K562 (cell line): ENCODE results near the gene OR2L13. TPM values are rescaled to one million over a fixed set of nuclear protein-coding genes. Genes with fewer than 3 reads are reported as not detected.

Experiments
- ATAC-seq: fragments of 200-7000 bp; cut with Tn5 transposase; 3 replicates; pipeline ENCODE4 v1.9.1; 2020; ENCODE audit warnings: moderate library complexity
- BruUV-seq: library from RNA; stranded (reverse); fragments of 400-500 nt; replicated peaks from 2 replicates; lab custom pipeline; 2021; lab: Mats Ljungman, UMichigan
- CTCF ChIA-PET: fragments of 300-600 bp; formaldehyde crosslinking; extraction: SDS; loops from one replicate; lab custom pipeline; 2021; ENCODE audit warnings: low intra/inter-chr PET ratio; lab: Yijun Ruan, JAX
- POLR2A ChIA-PET: fragments of 300-600, 350-650 bp; sonication (Branson Sonifier 250); formaldehyde crosslinking; extraction: SDS; loops from one replicate; lab custom pipeline; 2021; ENCODE audit warnings: antibody characterized with exemption, inconsistent platforms; lab: Yijun Ruan, JAX
- DNase-seq, 4 experiments: peaks; one replicate each; pipeline versions ENCODE4 v3.0.0 to v3.0.0-alpha.2; 2011 to 2018; ENCODE audit warnings: low spot score in 3 of 4, mixed read lengths in 3 of 4; ENCODE audit errors: extremely low read depth in 1 of 4
- FAIRE-seq: peaks from 2 replicates; lab custom pipeline; 2011; peaks lifted over from hg19 to GRCh38; lab: Jason Lieb, UNC
- H2AFZ ChIP-seq: 2 replicates; pipeline ENCODE4 v1.6.0; 2011; ENCODE audit warnings: low read depth, low read length, control low read depth, inconsistent platforms
- H3K27ac ChIP-seq: fragments of 200-600 bp; 3 replicates; pipeline ENCODE4 v1.8.0; 2011; ENCODE audit warnings: low read depth, mild to moderate bottlenecking, control low read depth, inconsistent platforms, low read length, moderate library complexity, mixed read lengths; ENCODE audit errors: extremely low read depth
- H3K27me3 ChIP-seq, 2 experiments: fragments of 300-600 bp in 1 of 2; 2 replicates in 1 of 2; 3 replicates in 1 of 2; pipeline versions ENCODE4 v1.6.0 to v1.8.0; 2011; ENCODE audit warnings: inconsistent platforms in 2 of 2, low read length in 2 of 2, mild to moderate bottlenecking in 1 of 2, mixed read lengths in 1 of 2, moderate library complexity in 1 of 2; ENCODE audit not compliant: control insufficient read depth in 2 of 2, insufficient read depth in 2 of 2
- H3K36me3 ChIP-seq: fragments of 300-600 bp; 3 replicates; pipeline ENCODE4 v1.8.0; 2011; ENCODE audit warnings: mild to moderate bottlenecking, low read length, inconsistent platforms; ENCODE audit not compliant: control insufficient read depth, insufficient read depth
- H3K4me1 ChIP-seq, 2 experiments: fragments of 200-600 bp in 1 of 2; replicated peaks in 1 of 2; 2 replicates in 1 of 2; 3 replicates in 1 of 2; pipeline versions ENCODE4 v1.5.1 to v1.8.0; 2011; ENCODE audit warnings: inconsistent platforms in 2 of 2, low read length in 2 of 2, mild to moderate bottlenecking in 1 of 2, mixed read lengths in 1 of 2, moderate library complexity in 1 of 2; ENCODE audit not compliant: control insufficient read depth in 2 of 2, insufficient read depth in 2 of 2
- H3K4me2 ChIP-seq: 2 replicates; pipeline ENCODE4 v1.6.1; 2011; ENCODE audit warnings: low read length, control low read depth, inconsistent platforms, mixed read lengths; ENCODE audit not compliant: insufficient read depth
- H3K4me3 ChIP-seq: fragments of 200-600 bp; sonication (generic), shearing (Covaris generic); 2 replicates; pipeline ENCODE4 v1.5.1; 2016; ENCODE audit warnings: control low read depth, inconsistent platforms
- H3K79me2 ChIP-seq: fragments of 200-600 bp; 3 replicates; pipeline ENCODE4 v1.8.0; 2011; ENCODE audit warnings: low read length, inconsistent platforms; ENCODE audit not compliant: control insufficient read depth, insufficient read depth
- H3K9ac ChIP-seq, 2 experiments: 2 replicates each; pipeline versions ENCODE4 v1.6.0 to v1.6.1; 2011; ENCODE audit warnings: low read depth in 2 of 2, low read length in 2 of 2, control low read depth in 1 of 2, inconsistent platforms in 1 of 2, mild to moderate bottlenecking in 1 of 2, mixed read lengths in 1 of 2; ENCODE audit not compliant: insufficient read depth in 1 of 2
- H3K9me1 ChIP-seq: one replicate; pipeline ENCODE4 v1.6.0; 2011; ENCODE audit warnings: inconsistent platforms, mild to moderate bottlenecking, low read length, moderate library complexity; ENCODE audit not compliant: control insufficient read depth, insufficient read depth
- H3K9me3 ChIP-seq: replicated peaks from 2 replicates; pipeline ENCODE4 v1.5.1; 2011; ENCODE audit warnings: low read depth, low read length, inconsistent platforms; ENCODE audit not compliant: control insufficient read depth, insufficient read depth
- H4K20me1 ChIP-seq: replicated peaks from 2 replicates; pipeline ENCODE4 v1.6.1; 2011; ENCODE audit warnings: low read length, inconsistent platforms, mixed read lengths; ENCODE audit not compliant: control insufficient read depth, insufficient read depth
- BRD9 ChIP-seq: fragments of 450-650 bp; IDR thresholded peaks from 2 replicates; pipeline ENCODE4 v1.6.1; 2018; ENCODE audit warnings: low read depth; ENCODE audit not compliant: partially characterized antibody
- CC2D1A ChIP-seq: fragments of 450-650 bp; IDR thresholded peaks from 2 replicates; pipeline ENCODE4 v1.6.1; 2017; ENCODE audit warnings: mild to moderate bottlenecking
- EGR1 ChIP-seq: fragments of 450-650 bp; conservative IDR thresholded peaks from 2 replicates; pipeline ENCODE4 v1.6.1; 2017; ENCODE audit warnings: mild to moderate bottlenecking
- ERF ChIP-seq: fragments of 450-650 bp; formaldehyde crosslinking; IDR thresholded peaks from 2 replicates; pipeline ENCODE4 v1.4.0; 2020; ENCODE audit warnings: mild to moderate bottlenecking, mixed read lengths
- HDAC1 ChIP-seq, 2 experiments: fragments of 450-650 bp; IDR thresholded peaks; 2 replicates each; pipeline ENCODE4 v1.6.1; 2016 to 2017; ENCODE audit warnings: inconsistent platforms in 1 of 2, mild to moderate bottlenecking in 1 of 2, moderate library complexity in 1 of 2
- HDAC3 ChIP-seq: fragments of 450-650 bp; IDR thresholded peaks from 2 replicates; pipeline ENCODE4 v1.6.1; 2018; ENCODE audit warnings: borderline replicate concordance, mild to moderate bottlenecking, moderate library complexity; ENCODE audit not compliant: partially characterized antibody
- HNRNPUL1 ChIP-seq: fragments of 200-400 bp; formaldehyde crosslinking; IDR thresholded peaks from 2 replicates; pipeline ENCODE4 v1.6.1; 2017; ENCODE audit warnings: low read length
- MEIS2 ChIP-seq: fragments of 450-650 bp; IDR thresholded peaks from 2 replicates; pipeline ENCODE4 v1.6.1; 2014; ENCODE audit warnings: mild to moderate bottlenecking; ENCODE audit not compliant: partially characterized antibody
- MYC ChIP-seq, 2 experiments: fragments of 250-450 bp in 1 of 2; sonication (Bioruptor Pico) in 1 of 2; IDR thresholded peaks; 2 replicates each; pipeline versions ENCODE4 v1.5.1 to v1.6.1; 2012 to 2021; ENCODE audit warnings: low read depth in 2 of 2, borderline replicate concordance in 1 of 2, improper control_type of control experiment in 1 of 2, low read length in 1 of 2, mild to moderate bottlenecking in 1 of 2, moderate library complexity in 1 of 2
- NCOA1 ChIP-seq: fragments of 450-650 bp; IDR thresholded peaks from 2 replicates; pipeline ENCODE4 v1.6.1; 2016; ENCODE audit warnings: low read depth
- POLR2G ChIP-seq: fragments of 200-400 bp; formaldehyde crosslinking; IDR thresholded peaks from 2 replicates; pipeline ENCODE4 v1.6.1; 2017; ENCODE audit warnings: low read depth, mild to moderate bottlenecking, antibody characterized with exemption, low read length, moderate library complexity
- RB1 ChIP-seq: fragments of 450-650 bp; IDR thresholded peaks from 2 replicates; pipeline ENCODE4 v1.6.1; 2017; ENCODE audit warnings: low read depth, mild to moderate bottlenecking
- SMARCA4 ChIP-seq: fragments of 450-650 bp; IDR thresholded peaks from 2 replicates; pipeline ENCODE4 v1.6.1; 2016
- SRF ChIP-seq, 2 experiments: fragments of 250-450, 450-650 bp in 1 of 2; sonication (Bioruptor Pico) in 1 of 2; sonication (generic) in 1 of 2; formaldehyde crosslinking; IDR thresholded peaks; 2 replicates each; pipeline versions ENCODE4 v1.5.0 to v1.5.1; 2020 to 2022; ENCODE audit warnings: mild to moderate bottlenecking in 1 of 2, missing genetic modification reagents in 1 of 2
- THAP12 ChIP-seq: fragments of 250-450 bp; sonication (Bioruptor Pico); IDR thresholded peaks from 2 replicates; pipeline ENCODE4 v1.9.0; 2021; ENCODE audit warnings: mild to moderate bottlenecking, inconsistent platforms
- ZNF79 ChIP-seq: fragments of 250-450 bp; sonication (Bioruptor Pico); IDR thresholded peaks from 2 replicates; pipeline ENCODE4 v1.4.0; 2020; ENCODE audit warnings: low read depth, mild to moderate bottlenecking, moderate library complexity
- WGBS: fragments of 100-300 bp; shearing (Covaris generic); methylation state at CpG from one replicate; pipeline ENCODE4 v1.1.6; 2016; ENCODE audit warnings: low coverage, mixed read lengths; ENCODE audit not compliant: insufficient coverage; ENCODE audit errors: missing lambda C conversion rate; 5-methylcytosine and 5-hydroxymethylcytosine counted together
- in situ Hi-C: fragments of 300-500 bp; cut with MboI; formaldehyde crosslinking; loops from 4 replicates; pipeline ENCODE4 v1.15.0; 2018; ENCODE audit warnings: inconsistent platforms, mixed read lengths
- intact Hi-C: fragments of 100-400 bp; cut with micrococcal nuclease; formaldehyde crosslinking; loops from 2 replicates; pipeline ENCODE4 v1.14.2; 2022
- polyA plus RNA-seq, 8 experiments: library from polyadenylated mRNA; depleted of rRNA in 4 of 8; stranded (reverse) in 5 of 8; unstranded in 3 of 8; fragments of >200 nt; fragmentation: Nextera tagmentation in 2 of 8; fragmentation: Illumina TruSeq in 1 of 8; extraction: Ambion mirVana in 2 of 8; extraction: Trizol in 1 of 8; gene quantifications; 2 replicates each; pipeline versions ENCODE4 v1.2.1 to v1.2.3, GENCODE V29; 2011 to 2014; ENCODE audit warnings: inconsistent platforms in 1 of 8, missing spikeins in 1 of 8
- total RNA-seq, 7 experiments: library from RNA; depleted of rRNA in 6 of 7; stranded (reverse); fragments of >200 nt in 6 of 7; fragmentation: Illumina TruSeq in 2 of 7; extraction: Trizol in 2 of 7; gene quantifications; 2 replicates each; pipeline versions ENCODE4 v1.2.1 to v1.2.3, GENCODE V29; 2011 to 2021; ENCODE audit warnings: low replicate concordance in 1 of 7
- TF ChIP-seq, protein P1 (sequence below): sonication (generic); formaldehyde crosslinking; IDR thresholded peaks from 2 replicates; pipeline ENCODE4 v1.5.0; 2020; ENCODE audit warnings: missing genetic modification reagents
- TF ChIP-seq, protein P2 (sequence below): sonication (generic); formaldehyde crosslinking; IDR thresholded peaks from 2 replicates; pipeline ENCODE4 v1.8.0; 2022; ENCODE audit warnings: missing genetic modification reagents, mild to moderate bottlenecking, borderline replicate concordance

The OR2L13 gene
- total and polyA plus RNA-seq, 9 of the 15 experiments (the other 6 are each of a cell fraction or from before 2014, with no cell fraction given): not detected

DNA sequence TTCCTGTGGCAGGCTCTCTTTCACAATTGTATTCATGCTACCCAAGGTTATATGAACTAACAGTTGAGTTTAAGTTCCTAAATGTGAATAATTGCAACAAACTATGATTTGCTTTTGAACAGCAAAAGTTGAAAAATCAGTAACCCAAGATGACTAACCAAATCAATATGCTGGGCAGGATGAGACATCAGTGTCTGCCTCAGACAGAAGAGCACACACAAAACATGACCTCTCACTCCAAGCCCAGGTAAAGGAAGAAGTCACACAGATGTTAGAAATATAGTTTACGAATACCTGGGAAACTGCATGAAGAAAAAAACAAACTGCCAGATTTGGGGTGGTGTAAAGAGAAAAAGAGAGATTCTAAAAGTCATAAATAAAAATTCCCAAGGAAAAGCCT, 3.5 kb downstream of the OR2L13 start:
- ChIA-PET CTCF (no interaction called here), POLR2A (no interaction called here)
- Histone ChIP-seq H3K9me3 (peaks cover 1% of the 10 kb centered on the region), H3K9ac (no peak overlapping the region), H3K4me3 (no peak overlapping the region), H2AFZ (no peak overlapping the region), H3K79me2 (no peaks in the 10 kb centered on the region), H3K36me3 (no peaks in the 10 kb centered on the region), H3K4me2 (no peak overlapping the region), H3K4me1 (no peaks in the 10 kb centered on the region), H4K20me1 (no peaks in the 10 kb centered on the region), H3K9me1 (no peaks in the 10 kb centered on the region), H3K27me3 (no peaks in the 10 kb centered on the region), H3K27ac (no peak overlapping the region)
- DNase-seq (no peak), ATAC-seq (no peak), FAIRE-seq (no peak)
- WGBS: 0% methylated on average over 1 of the region's 1 CpG
- in situ Hi-C loops: no loop called here
- intact Hi-C loops: no loop called here
- no TSS peak for BruUV-seq
- TF ChIP-seq POLR2G (no peak), RB1 (no peak), NCOA1 (no peak), THAP12 (CRISPR knock-in tag) (no peak), CC2D1A (no peak), HDAC3 (no peak), SRF (CRISPR knock-in tag; IDR thresholded peaks at IDR 0.05) (no peak), MEIS2 (no peak), BRD9 (no peak), ZNF79 (CRISPR knock-in tag) (no peak), EGR1 (no peak), MYC (IDR thresholded peaks at IDR 0.05; ENCODE audit: low read depth, low read length) (no peak), MYC (CRISPR knock-in tag; IDR thresholded peaks at IDR 0.05; ENCODE audit: borderline replicate concordance, low read depth) (no peak), HNRNPUL1 (no peak), ERF (CRISPR knock-in tag) (no peak), HDAC1 (IDR thresholded peaks at IDR 0.05) (no peak), SMARCA4 (no peak)
- TF ChIP-seq, protein P1, sequence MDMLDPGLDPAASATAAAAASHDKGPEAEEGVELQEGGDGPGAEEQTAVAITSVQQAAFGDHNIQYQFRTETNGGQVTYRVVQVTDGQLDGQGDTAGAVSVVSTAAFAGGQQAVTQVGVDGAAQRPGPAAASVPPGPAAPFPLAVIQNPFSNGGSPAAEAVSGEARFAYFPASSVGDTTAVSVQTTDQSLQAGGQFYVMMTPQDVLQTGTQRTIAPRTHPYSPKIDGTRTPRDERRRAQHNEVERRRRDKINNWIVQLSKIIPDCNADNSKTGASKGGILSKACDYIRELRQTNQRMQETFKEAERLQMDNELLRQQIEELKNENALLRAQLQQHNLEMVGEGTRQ (CRISPR knock-in tag): no peak
- TF ChIP-seq, protein P2, sequence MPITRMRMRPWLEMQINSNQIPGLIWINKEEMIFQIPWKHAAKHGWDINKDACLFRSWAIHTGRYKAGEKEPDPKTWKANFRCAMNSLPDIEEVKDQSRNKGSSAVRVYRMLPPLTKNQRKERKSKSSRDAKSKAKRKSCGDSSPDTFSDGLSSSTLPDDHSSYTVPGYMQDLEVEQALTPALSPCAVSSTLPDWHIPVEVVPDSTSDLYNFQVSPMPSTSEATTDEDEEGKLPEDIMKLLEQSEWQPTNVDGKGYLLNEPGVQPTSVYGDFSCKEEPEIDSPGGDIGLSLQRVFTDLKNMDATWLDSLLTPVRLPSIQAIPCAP (CRISPR knock-in tag): no peak
